Kidney epithelial cell (primary cell): Measurements from ENCODE around the gene ADRA2B. TPM values are rescaled to one million over a fixed set of nuclear protein-coding genes. Genes with fewer than 3 reads are reported as not detected.

Experiments used
- DNase-seq: peaks from one replicate; pipeline ENCODE4 v3.0.0-alpha.2; 2010; ENCODE audit warnings: low read depth
- H3K27me3 ChIP-seq: 2 replicates; pipeline ENCODE4 v1.6.0; 2011; ENCODE audit warnings: low read length; ENCODE audit not compliant: control insufficient read depth, insufficient read depth
- H3K36me3 ChIP-seq: 2 replicates; pipeline ENCODE4 v1.5.1; 2011; ENCODE audit warnings: low read length; ENCODE audit not compliant: control insufficient read depth, insufficient read depth
- H3K4me3 ChIP-seq: 2 replicates; pipeline ENCODE4 v1.5.1; 2011; ENCODE audit warnings: low read depth, mild to moderate bottlenecking, control low read depth, low read length
- total RNA-seq: library from RNA; depleted of rRNA; stranded (reverse); fragments of >200 nt; gene quantifications from 2 replicates; pipeline ENCODE4 v1.2.3, GENCODE V29; 2015
- TF ChIP-seq, protein P1 (sequence below): IDR thresholded peaks from 2 replicates; pipeline ENCODE4 v1.5.1; 2011; ENCODE audit warnings: mild to moderate bottlenecking, moderate library complexity, low read length, control low read depth, inconsistent platforms; ENCODE audit not compliant: insufficient read depth, poor library complexity, severe bottlenecking

The ADRA2B gene
- total RNA-seq, 1 donor from 2014 or later: 0.13 TPM

DNA sequence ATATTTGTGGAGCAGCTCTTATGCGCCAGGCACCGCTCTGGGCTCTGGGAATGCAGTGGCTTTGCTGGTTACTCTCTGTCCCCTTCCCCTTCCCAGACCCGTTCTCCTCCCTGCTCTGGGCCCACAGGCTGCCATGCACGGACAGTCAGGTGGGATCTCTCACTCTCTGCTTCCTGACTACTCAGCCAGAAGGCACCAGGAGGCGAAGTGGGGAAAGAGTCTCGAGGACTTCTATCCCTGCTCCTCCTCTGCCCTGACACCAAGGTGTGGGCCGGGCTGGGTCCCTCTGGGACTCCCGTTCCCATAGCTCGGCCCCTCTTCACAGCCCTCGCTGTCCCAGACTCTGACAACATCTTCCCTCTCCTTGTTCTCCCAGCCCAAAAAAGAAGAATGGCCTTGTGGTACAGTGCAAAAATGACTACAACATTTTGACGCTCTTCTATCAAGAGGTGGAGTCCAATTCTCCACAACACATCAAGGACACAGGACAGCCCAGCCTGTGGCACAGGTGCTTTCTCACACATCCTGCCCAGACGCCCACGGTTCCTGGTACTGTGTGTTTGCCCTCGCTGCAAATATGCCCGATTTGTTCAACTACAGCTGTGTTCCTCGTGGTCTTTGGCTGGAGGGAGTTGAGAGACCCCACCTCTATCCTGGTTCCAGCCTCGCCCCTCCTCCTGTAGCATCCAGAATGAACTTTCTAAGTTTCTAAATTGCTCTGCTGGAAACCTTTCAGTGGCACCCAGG lies 42.9 kb upstream of the ADRA2B start:
- TF ChIP-seq, protein P1, sequence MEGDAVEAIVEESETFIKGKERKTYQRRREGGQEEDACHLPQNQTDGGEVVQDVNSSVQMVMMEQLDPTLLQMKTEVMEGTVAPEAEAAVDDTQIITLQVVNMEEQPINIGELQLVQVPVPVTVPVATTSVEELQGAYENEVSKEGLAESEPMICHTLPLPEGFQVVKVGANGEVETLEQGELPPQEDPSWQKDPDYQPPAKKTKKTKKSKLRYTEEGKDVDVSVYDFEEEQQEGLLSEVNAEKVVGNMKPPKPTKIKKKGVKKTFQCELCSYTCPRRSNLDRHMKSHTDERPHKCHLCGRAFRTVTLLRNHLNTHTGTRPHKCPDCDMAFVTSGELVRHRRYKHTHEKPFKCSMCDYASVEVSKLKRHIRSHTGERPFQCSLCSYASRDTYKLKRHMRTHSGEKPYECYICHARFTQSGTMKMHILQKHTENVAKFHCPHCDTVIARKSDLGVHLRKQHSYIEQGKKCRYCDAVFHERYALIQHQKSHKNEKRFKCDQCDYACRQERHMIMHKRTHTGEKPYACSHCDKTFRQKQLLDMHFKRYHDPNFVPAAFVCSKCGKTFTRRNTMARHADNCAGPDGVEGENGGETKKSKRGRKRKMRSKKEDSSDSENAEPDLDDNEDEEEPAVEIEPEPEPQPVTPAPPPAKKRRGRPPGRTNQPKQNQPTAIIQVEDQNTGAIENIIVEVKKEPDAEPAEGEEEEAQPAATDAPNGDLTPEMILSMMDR: no peak
- Histone ChIP-seq H3K4me3 (no peak overlapping the region), H3K36me3 (no peaks in the 10 kb centered on the region), H3K27me3 (peaks cover 24% of the 10 kb centered on the region)
- DNase-seq: no peak

DNA sequence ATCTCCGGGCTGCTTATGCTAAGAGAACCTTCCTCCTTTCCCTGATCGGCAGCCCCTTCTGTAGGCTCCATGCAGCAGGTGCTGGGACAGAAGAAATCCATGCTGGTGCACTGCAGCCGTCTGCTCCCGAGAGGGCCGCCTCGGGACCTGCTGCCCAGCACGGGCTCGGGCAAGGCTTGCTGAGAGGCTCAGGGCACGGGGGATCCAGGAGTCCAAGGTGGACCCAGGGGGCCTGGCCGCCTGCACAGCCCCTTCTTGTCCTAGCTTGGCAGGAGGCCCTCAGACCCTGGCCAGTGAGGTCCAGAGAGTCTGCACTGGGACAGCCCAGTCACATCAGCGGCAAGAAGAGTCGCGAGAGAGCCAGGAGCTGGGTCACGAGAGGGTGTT lies 42.2 kb upstream of the ADRA2B start:
- Histone ChIP-seq H3K36me3 (no peaks in the 10 kb centered on the region), H3K27me3 (peaks cover 26% of the 10 kb centered on the region), H3K4me3 (no peak overlapping the region)
- DNase-seq: no peak
- TF ChIP-seq, protein P1: no peak

DNA sequence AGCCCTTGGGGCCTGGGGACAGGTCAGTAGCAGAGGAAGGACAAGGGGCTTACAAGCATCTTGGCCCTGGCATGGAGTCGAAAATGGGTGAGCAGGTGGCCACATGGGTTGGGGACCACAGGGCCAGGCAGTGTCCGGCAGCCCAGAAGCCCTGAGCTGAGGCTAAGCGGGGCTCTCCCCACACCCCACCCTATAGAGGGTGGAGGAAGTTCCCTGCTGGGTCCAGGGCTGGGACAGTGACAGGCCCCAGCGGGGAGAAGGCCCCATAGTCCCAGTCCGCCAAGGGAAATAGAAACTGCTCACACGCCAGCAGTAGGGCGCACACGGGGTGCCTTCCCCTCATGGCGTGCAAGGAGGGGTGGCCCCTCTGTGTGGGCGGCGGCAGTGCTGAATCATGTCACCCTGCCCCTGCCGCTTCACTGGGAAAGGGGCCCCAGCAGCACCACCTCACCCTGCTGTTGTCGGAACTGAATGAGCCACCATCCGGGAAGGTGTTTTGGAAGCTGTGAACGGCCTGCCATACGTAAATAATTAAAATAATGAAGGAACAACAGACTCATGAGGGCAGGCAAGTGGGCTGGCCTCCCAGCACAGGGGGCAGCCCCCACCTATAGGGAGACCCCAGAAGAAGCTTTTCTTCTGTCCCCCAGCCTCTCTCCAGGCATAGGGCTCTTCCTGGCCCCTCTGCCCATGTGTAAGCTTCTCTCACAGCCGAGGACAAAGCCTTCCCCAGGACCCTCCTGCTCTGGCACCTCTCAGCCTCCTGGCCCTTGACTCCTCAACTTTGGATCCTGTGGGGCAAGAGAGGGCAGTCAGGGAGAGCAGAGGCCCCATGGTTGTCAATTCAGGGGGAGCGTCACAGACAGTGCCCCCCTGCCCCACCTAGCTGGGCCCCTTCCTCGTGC lies 41.5 kb upstream of the ADRA2B start:
- no peak for DNase-seq
- Histone ChIP-seq H3K4me3 (no peak overlapping the region), H3K36me3 (no peaks in the 10 kb centered on the region), H3K27me3 (peaks cover 26% of the 10 kb centered on the region)
- TF ChIP-seq, protein P1: no peak

DNA sequence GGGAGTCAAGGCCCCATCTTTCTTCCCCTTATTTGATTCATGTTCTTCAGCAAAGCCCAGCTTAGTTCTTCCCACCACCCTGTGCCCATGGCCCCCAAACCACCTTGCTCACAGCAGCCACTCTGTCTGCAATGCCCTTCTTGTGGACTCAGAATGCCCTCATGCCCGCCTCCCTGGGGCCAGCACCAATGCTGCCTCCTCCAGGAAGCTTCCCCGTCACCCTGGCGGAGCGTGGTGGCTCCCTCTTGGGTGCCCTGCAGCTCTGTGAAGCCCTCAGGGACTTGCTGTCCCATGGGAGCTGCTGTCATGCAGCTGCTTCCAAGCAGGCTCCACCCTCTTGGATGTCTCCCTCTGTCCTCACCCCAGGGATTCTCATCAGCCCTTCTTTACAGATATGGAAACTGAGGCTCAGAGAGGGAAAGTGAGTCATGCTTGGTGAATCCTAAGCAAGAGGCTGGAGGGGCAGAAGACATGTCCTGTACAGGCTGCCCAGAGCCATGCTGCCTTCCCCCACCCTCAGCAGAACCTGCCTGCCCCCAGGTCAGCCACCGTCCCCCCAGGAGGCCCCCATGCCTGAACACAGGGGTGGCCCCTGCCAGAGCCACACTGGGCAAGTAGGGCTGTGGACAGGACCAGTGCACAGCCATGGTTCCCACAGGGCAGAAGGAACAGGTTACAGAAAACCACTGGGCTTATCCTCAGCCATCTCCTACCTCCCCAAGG lies 40.7 kb upstream of the ADRA2B start:
- no peaks in the 10 kb centered on the region for H3K36me3 ChIP-seq
- no peak for DNase-seq
- TF ChIP-seq, protein P1: no peak
- H3K4me3 ChIP-seq: no peak overlapping the region
- peaks cover 26% of the 10 kb centered on the region for H3K27me3 ChIP-seq

DNA sequence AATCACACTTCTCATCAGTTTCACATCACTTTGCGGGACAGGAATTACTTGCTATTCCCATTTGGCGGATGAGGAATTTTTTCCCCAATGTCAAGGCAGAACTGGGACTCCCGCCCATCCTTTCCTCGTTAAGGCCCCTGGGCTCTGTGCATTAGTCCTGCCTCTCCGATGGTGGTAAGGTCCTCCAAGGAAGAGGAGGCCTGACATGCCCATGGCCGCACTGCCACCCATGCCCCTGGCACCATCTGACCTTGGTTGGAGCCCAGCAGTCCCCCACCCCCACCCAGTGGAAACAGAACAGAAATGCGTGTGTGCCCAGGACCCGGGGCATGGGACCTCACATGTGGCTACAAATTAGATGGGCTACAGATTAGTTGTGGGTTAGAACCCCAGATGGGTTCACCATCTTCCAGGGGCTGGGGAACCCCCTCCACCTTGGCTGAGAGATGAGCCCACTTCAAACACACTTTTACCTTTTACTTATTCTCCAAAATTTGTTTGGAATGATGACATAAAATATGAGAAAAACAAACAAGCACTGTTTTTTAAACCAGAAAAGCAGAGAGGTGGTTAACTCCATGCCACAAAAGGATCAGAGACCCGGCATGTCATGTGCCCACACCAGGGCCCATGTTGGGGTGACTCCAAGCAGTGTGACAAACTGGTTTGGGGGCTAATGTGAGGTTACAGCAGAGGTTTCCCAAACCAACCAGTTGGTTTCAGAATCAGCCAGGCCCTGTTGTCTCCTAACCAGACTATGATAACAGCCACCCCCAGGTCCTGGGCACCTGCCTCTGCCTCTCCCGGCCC lies 39.8 kb upstream of the ADRA2B start:
- no peak for DNase-seq
- TF ChIP-seq, protein P1: no peak

More for the DNA sequence above, 39.8 kb upstream of the ADRA2B start:
- Histone ChIP-seq H3K36me3 (no peaks in the 10 kb centered on the region), H3K27me3 (peaks cover 26% of the 10 kb centered on the region), H3K4me3 (no peak overlapping the region)
